GM21576 (cell line): ENCODE results near the gene INAFM1.
"Not testable (repeated sequence)": the region's sequence is repeated elsewhere in the genome, so short reads cannot be mapped to it uniquely, and the experiment has no call there.

ENCODE experiments used
- ATAC-seq: cut with Tn5 transposase; IDR thresholded peaks from one replicate; pipeline ENCODE4 v1.9.1; 2021; ENCODE audit warnings: mild to moderate bottlenecking, moderate library complexity; ENCODE audit not compliant: unreplicated experiment

The INAFM1 gene

DNA sequence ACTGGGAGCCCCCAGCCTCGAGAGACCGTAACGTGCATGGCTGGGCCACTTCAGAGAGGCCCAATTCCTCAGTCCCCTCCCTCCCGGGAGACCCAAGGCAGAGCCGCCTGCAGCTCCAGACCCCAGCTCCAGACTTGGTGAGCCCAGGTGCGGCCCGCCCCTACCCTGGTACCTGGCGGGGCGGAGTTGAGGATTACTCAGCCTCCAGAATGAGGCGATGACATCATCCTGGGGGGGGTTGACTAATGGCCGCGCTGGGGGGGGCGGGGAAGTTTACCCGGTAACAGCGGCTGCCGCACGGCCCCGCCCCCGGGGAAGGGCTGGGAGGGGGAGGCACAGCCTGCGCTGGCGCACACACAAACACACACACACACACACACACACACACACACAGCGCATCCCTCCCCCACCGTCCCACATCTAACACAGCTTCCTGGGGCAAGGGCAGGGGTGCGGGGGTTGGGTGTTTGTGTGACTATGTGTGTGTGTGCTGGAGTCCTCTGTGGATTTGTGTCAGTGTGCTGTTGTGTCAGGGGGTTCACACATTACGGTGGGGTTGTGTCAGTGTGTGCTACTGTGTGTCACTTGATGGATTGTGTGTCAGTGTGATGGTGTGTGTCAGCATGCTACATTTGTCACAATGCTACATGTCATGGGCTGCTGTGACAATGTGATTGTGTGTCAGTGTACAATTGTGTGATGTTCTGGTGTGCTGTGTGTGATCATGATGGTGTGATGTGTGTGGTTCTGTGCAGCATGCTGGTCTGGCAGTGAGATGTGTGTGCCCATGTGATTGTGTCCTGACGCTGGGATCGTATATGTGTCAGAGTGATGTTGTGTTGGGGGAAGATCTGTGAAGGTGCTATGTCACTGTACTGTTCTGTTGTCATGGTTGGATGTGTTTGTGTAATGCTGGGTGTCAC lies 33.4 kb upstream of the INAFM1 start:
- no peak for ATAC-seq

- ATAC-seq: no peak
Measured at GRCh38 chr19:47241919-47242577, 32.6 kb upstream of the INAFM1 start.

- no peak for ATAC-seq
Measured at GRCh38 chr19:47243364-47243775, 31.3 kb upstream of the INAFM1 start.

- peak; percentile 61 for ATAC-seq
Measured at GRCh38 chr19:47243776-47244547, 30.7 kb upstream of the INAFM1 start.

GRCh38 chr19:47247308-47247990 lies 27.2 kb upstream of the INAFM1 start:
- no peak for ATAC-seq

DNA sequence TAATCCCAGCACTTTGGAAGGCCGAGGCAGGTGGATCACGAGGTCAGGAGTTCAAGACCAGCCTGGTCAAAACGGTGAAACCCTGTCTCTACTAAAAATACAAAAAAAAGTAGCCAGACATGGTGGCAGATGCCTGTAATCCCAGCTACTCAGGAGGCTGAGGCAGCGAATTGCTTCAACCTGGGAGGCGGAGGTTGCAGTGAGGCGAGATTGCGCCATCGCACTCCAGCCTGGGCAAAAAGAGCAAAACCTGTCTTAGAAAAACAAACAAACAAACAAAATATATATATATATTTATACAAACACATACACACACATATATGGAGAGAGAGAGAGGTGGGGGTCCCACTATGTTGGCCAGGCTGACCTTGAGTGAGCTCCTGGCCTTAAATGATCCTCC lies 21.7 kb upstream of the INAFM1 start:
- ATAC-seq: not testable (repeated sequence)

- ATAC-seq: no peak
Measured at GRCh38 chr19:47253467-47253881, 21.2 kb upstream of the INAFM1 start.

- no peak for ATAC-seq
Measured at GRCh38 chr19:47253970-47254369, 20.7 kb upstream of the INAFM1 start.

DNA sequence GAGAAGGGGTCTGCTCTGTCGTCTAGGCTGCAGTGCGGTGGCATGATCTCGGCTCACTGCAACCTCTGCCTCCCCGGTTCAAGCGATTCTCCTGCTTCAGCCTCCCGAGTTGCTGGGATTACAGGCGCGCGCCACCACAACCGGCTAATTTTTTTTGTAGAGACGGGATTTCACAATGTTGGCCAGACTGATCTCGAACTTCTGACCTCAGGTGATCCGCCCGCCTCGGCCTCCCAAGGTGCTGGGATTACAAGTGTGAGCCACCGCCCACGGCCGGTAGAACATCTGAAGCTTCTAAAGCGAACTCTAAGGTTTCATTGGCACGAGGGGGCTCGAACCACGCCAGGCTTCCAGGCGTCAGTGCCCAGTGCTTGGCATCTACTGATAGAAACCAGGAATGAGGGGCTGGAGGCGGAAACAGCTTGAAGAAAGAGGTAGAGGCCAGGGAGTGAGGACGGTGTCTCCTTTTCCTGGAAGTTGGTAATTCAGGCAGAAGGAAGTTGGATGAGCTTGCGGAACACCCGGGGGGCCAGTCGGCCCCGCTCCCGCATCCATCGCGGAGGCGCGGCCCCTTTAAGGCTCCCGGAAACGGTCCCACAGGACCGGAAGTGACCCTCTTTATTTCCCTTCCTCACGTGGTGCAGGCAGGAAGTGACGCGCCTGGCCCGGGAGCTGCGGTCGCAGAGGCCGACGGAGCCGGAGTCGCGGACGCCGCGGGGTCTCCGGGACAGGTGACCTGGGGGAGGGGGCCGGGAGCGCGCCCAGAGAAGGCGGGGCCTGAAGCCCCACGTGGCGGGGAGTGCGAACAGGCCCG lies 18.6 kb upstream of the INAFM1 start, which contains the start of gene CCDC9:
TSS of gene CCDC9 (plus strand) at position 647 of the 814 bp plus-strand sequence. CDS start 1,876 bp downstream, outside the sequence.
- ATAC-seq: peak; percentile 41

DNA sequence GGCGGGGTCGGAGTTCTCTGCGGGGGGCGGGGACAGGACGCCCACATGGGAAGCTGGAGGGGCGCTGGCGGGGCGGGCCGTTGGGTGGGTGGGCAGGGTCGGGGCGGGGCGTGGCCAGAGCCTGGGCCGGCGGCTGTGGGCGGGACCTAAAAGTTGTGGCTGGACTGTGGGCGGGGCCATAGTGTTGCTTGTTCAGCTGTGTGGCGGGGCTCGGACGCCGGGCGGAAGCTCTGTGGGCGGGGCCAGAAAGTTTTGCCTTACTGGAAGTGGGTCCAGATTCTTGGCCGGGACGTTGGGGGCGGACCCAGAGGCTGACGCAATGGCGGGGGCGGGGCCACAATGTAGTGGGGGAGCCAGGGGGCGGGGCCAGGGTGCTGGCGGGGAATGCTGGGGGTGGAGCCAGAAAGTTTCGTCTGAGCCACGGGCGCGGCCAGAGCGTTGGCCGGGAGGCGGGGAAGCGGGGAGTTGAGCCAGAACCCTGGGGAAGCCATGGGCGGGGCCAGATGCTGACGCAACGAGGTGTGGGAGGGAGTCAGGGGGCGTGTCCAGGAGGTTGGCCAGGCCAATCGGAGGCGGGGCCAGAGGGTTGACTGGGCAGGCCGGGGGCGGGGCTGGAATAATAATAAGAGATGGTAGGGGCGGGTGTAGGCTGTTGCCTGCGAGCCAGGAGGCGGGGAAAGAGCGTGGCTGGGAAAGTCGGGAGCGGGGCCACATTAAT lies 17.8 kb upstream of the INAFM1 start:
- peak; percentile 62 for ATAC-seq

DNA sequence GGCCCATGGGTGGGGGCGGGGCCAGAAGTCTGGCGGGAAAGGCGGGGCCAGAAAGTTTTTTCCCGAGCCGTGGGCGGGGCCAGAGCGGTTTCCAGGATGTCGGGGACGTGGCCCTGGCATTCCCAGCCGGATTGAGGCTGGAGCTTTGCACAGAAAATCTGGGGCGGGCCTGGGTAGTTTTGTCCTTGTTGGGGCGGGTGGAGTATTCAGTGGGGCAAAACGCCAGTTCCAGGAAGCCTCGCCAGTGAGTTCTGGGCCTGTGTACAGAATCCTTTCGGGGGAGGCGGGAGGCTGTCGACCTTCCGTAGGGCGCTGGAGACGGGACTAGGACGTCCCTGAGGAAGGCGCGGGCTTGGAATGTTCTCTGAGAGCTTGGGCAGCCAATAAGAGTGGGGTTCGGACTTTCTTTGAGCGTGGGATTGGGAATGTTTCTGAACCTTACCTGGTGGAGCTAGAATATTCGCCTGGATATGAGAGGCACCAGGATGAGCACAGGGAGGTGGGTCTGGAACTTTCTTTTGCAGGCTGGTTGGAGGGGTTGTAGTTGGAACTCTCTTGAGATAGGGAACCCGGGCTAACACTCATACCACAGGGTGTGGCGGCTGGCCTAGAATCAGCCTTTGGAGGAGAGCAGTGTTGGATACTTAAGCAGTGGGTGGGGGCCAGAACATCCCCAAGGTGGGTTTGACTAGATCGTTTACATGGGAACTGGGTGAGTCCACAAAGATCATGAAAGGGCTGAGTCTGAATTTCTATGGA lies 17.1 kb upstream of the INAFM1 start:
- ATAC-seq: no peak

- no peak for ATAC-seq
Measured at GRCh38 chr19:47258434-47258833, 16.3 kb upstream of the INAFM1 start.

DNA sequence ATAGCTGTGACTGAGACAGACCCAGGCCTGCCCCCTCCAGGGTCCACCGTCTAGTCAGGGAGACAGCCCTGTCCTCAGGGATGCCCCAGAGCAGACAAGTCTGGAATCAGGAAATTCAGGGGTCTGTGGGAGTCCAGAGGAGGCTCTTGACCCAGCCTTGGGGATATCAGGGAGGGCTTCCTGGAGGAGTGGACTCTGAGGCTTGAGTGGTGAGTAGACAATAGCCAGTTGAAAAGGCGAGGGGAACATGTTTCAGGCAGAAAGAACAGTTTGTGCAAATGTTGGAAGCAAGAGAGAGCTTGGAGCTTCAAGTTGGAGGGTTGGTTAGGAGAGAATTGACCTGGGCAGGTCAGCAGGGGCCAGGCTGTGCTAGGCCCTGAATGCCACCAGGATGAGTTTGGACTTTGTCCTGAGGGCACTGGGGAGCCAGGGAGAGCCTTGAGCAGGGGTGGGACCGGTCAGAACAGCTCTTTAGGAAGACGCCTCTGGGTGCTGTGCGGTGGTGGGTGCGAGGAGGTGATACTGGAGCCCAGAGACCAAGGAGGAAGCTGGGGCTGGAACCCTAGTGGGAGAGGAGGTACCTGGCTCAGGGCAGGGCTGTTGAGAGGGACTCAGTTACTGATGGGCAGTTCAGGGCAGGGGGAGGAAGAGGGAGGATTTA lies 15.7 kb upstream of the INAFM1 start:
- ATAC-seq: no peak

DNA sequence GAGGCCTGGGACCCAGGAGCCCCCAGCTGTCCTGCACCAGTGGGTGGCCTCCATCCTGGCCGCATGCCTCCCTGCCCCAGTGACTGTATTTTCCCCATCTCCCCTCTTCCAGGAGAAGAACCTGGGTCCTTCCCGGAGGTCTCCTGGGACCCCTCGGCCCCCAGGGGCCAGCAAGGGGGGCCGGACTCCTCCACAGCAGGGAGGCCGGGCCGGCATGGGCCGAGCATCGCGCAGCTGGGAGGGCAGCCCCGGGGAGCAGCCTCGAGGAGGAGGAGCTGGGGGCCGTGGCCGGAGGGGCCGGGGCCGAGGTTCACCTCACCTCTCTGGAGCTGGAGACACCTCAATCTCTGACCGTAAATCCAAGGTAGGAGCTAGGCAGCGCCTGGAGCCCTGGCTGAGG lies 14.2 kb upstream of the INAFM1 start:
- ATAC-seq: no peak

DNA sequence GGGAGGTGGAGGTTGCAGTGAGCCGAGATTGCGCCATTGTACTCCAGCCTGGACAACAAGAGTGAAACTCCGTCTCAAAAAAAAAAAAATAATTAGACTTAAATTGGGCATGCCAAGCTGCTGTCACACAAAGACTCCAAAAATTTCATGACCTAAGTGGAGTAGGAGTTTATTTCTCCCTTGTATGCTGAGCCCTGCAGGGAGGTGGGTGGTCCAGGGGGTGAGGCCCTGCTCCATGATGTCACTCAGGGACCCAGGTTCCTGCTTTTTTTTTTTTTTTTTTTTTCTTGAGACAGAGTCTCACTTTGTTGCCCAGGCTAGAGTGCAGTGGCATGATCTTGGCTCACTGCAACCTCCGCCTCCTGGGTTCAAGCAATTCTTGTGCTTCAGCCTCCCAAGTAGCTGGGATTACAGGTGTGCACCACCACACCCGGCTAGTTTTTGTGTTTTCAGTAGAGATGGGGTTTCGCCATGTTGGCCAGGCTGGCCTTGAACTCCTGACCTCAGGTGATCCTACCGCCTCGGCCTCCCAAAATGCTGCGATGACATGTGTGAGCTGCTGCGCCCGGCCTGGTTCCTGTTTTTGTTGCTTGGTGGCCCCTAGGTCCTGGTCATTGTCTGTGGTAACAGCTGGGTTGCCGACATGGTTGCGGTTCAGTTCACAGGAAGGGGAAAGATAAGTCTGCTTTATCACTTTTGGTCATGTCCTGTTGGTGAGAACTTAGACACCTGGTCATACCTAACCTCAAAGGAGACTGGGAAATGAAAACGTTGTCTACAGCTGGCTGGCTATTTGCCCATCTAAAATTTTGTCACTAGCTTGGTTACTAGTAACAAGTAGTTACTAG lies 12.5 kb upstream of the INAFM1 start:
- ATAC-seq: peak; percentile 64

DNA sequence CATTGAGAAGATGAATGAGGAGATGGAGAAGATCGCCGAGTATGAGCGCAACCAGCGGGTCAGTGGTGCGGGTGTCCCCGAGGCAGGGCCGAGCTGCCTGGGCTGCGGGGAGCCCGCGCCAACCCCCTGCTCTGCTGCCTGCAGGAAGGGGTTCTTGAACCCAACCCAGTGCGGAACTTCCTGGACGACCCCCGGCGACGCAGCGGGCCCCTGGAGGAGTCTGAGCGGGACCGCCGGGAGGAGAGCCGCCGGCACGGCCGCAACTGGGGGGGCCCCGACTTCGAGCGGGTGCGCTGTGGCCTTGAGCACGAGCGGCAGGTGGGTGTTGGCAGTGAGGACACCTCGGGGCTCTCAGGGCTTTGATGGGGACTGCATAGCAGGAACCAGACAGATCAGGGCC lies 10.1 kb upstream of the INAFM1 start:
- ATAC-seq: no peak

DNA sequence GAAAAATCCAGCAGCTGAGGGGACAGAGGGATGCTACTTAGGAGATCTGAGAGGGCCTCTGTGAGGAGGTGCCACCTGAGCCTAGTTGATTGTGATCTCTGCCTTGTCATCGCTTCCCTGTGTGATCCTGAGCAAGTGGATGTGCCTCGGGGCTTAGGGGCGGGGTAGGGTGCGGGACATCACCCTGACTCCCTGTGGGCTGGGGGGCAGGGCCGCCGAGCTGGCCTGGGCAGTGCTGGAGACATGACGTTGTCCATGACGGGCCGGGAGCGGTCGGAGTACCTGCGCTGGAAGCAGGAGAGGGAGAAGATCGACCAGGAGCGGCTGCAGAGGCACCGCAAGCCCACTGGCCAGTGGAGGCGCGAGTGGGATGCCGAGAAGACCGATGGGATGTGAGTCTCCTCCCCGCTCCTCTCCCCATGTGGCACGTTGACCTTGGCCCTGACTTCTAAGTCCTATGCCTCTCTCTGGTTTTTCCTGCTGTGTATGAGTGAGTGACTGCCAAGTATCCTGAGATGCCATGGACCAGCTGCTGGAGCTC lies 8.2 kb upstream of the INAFM1 start:
- no peak for ATAC-seq
